Measurements from ENCODE around the gene SCO2. TPM values are rescaled to one million over a fixed set of nuclear protein-coding genes. Genes with fewer than 3 reads are reported as not detected.
A peak's percentile ranks its signal among the peaks of the same experiment; 100 is the strongest.

The SCO2 gene
- total RNA-seq, 4 donors from 2014 or later = 2.5 to 3.9 (median 3.3) TPM; not detected in 1

DNA sequence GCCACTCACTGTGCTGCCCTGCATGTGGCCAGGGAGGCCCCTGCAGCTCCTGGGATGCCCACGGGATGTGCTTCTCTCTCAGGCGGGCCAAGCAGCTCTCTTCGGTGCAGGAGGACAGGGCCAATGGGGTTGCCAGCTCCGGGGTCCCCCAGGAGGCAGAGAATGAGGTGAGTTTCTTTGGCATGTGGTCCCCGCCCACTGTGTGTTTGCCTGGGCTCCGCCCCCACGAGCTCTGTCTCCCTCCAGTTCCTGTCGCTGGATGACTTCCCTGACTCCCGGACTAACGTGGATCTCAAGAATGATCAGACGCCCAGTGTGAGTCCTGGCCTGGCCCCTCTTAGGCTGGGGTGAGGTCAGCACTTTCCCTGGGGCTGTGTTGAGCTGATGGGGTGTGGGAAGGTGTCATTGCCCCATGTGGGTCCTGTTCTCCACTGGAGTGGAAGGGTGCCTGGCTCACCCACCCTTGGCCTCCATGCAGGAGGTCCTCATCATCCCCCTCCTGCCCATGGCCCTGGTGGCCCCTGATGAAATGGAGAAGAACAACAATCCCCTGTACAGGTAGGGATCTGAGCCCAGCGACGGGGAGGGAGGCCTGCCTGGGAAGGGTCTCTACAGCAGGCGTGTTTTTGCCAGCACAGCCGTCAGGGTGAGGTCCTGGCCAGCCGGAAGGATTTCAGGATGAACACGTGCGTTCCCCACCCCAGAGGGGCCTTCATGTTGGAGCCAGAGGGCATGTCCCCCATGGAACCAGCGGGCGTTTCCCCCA is 7.7 kb downstream of the SCO2 start:
- Histone ChIP-seq H3K9me3 (no peaks in the 10 kb centered on the region), H3K27ac (no peak overlapping the region), H3K4me1 (no peaks in the 10 kb centered on the region), H3K36me3 (peaks cover 0 to 80% (median 45%) of the 10 kb centered on the region in 3 donors), H3K4me3 (no peak overlapping the region), H3K27me3 (no peaks in the 10 kb centered on the region)
- DNase-seq (ENCODE audit: low spot score in 2 of 2) = no peak
- TF ChIP-seq, protein P1, sequence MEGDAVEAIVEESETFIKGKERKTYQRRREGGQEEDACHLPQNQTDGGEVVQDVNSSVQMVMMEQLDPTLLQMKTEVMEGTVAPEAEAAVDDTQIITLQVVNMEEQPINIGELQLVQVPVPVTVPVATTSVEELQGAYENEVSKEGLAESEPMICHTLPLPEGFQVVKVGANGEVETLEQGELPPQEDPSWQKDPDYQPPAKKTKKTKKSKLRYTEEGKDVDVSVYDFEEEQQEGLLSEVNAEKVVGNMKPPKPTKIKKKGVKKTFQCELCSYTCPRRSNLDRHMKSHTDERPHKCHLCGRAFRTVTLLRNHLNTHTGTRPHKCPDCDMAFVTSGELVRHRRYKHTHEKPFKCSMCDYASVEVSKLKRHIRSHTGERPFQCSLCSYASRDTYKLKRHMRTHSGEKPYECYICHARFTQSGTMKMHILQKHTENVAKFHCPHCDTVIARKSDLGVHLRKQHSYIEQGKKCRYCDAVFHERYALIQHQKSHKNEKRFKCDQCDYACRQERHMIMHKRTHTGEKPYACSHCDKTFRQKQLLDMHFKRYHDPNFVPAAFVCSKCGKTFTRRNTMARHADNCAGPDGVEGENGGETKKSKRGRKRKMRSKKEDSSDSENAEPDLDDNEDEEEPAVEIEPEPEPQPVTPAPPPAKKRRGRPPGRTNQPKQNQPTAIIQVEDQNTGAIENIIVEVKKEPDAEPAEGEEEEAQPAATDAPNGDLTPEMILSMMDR (IDR thresholded peaks at IDR 0.05) = no peak
- no peak for TF ChIP-seq EP300 (IDR thresholded peaks at IDR 0.05)
- no peak for TF ChIP-seq POLR2A (IDR thresholded peaks at IDR 0.05)
- 82 to 84% methylated on average over 18 to 19 of the region's 20 CpGs for WGBS, 2 donors

DNA sequence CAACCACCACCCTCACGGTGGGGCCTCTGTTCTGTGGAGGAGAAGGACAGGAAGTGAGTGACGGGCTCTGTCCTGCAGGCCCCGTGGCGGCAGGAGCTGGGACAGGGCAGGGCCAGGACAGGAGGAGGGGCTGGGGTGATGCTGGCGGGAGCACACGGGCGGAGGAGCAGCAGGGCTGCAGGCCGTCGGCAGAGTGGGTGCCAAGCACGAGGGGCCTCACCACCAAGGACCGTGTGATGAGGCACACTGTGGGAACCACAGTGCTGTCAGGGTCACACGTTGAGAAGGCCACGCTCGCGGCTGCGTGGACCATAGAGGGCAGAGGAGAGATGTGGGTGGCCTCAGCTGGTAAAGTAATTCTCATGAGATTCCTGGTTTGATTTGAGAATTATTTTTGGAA is 8.5 kb downstream of the SCO2 start:
- H3K4me1 ChIP-seq = no peaks in the 10 kb centered on the region
- TF ChIP-seq EP300 (IDR thresholded peaks at IDR 0.05) (no peak), POLR2A (IDR thresholded peaks at IDR 0.05) (no peak)
- TF ChIP-seq, protein P1 (IDR thresholded peaks at IDR 0.05) = no peak
- no peaks in the 10 kb centered on the region for H3K9me3 ChIP-seq
- WGBS, 2 donors = 78 to 81% methylated on average over 16 of the region's 16 CpGs
- no peaks in the 10 kb centered on the region for H3K27me3 ChIP-seq
- no peak overlapping the region for H3K4me3 ChIP-seq
- peaks cover 0 to 73% (median 37%) of the 10 kb centered on the region in 3 donors for H3K36me3 ChIP-seq
- H3K27ac ChIP-seq = no peak overlapping the region
- no peak for DNase-seq (ENCODE audit: low spot score in 2 of 2)

DNA sequence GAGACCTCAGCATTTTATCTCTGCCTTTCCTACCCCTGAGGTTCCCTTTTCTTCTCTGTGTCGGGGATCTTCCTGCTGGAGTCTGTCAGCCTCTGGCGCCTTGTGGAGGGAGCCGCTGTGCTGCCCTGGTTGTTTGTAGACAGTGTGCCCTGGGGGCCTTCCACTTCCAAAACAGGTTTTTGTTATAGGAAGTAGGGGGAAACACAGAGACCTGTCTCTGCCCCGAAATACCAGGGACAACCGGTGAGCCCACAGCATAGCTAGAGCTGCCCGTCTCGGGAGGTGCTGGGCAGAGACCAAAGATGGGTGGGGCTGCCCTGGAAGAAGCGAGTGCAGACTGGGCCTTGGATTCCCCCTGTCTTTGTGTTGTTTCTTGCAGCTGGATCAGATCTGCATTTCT is 9.3 kb downstream of the SCO2 start:
- Histone ChIP-seq H3K4me3 (no peak overlapping the region), H3K27me3 (no peaks in the 10 kb centered on the region), H3K27ac (no peak overlapping the region), H3K36me3 (peaks cover 0 to 64% (median 33%) of the 10 kb centered on the region in 3 donors), H3K4me1 (no peaks in the 10 kb centered on the region), H3K9me3 (no peaks in the 10 kb centered on the region)
- no peak for DNase-seq (ENCODE audit: low spot score in 2 of 2)
- TF ChIP-seq EP300 (IDR thresholded peaks at IDR 0.05) = no peak
- TF ChIP-seq POLR2A (IDR thresholded peaks at IDR 0.05) = no peak
- TF ChIP-seq, protein P1 (IDR thresholded peaks at IDR 0.05) = no peak
- whole genome bisulfite sequencing, 2 donors = 81 to 82% methylated on average over 8 of the region's 8 CpGs

DNA sequence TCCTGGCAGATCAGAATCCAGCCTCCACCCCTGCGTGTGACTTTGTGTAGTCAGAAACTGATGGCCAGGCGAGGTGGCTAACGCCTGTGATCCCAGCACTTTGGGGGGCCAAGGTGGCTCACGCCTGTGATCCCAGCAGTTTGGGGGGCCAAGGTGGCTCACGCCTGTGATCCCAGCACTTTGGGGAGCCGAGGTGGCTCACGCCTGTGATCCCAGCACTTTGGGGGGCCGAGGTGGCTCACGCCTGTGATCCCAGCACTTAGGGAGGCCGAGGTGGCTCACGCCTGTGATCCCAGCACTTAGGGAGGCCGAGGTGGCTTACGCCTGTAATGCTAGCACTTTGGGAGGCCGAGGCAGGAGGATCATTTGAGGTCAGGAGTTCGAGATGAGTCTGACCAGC is 12.2 kb downstream of the SCO2 start:
- no peak overlapping the region for H3K27ac ChIP-seq
- WGBS, 2 donors = 92 to 95% methylated on average over 15 of the region's 15 CpGs
- no peaks in the 10 kb centered on the region for H3K27me3 ChIP-seq
- H3K4me3 ChIP-seq = no peak overlapping the region
- H3K36me3 ChIP-seq = peaks cover 0 to 35% (median 20%) of the 10 kb centered on the region in 3 donors
- TF ChIP-seq, protein P1 (IDR thresholded peaks at IDR 0.05) = no peak
- TF ChIP-seq POLR2A (IDR thresholded peaks at IDR 0.05) (no peak), EP300 (IDR thresholded peaks at IDR 0.05) (no peak)
- no peak for DNase-seq (ENCODE audit: low spot score in 2 of 2)
- no peaks in the 10 kb centered on the region for H3K9me3 ChIP-seq
- H3K4me1 ChIP-seq = peaks cover 0 to 16% (median 6%) of the 10 kb centered on the region in 4 donors

DNA sequence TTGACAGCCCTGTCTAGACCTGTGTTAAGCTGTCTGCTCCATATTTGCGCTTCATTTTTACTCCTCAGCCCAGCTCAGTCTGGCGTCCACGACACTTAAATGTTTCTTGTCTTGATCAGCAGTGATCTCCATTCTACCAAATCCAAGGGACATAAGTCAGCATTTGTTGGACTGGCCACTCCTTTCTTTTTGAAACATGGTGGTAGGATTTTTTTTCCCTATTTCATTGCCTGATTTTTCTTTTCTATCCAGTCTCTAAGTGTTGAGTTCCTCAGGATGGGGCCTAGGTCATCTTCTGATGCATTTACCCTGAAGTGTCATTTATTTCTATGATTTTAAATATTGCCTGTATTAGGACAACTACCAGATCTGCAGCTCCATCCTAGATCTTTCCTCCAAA is 16.5 kb downstream of the SCO2 start:
- TF ChIP-seq, protein P1 (IDR thresholded peaks at IDR 0.05) = no peak
- TF ChIP-seq EP300 (IDR thresholded peaks at IDR 0.05) (no peak), POLR2A (IDR thresholded peaks at IDR 0.05) (no peak)
- peaks cover 3 to 23% (median 13%) of the 10 kb centered on the region in 3 donors for H3K36me3 ChIP-seq
- H3K4me1 ChIP-seq = peaks cover 0 to 35% (median 16%) of the 10 kb centered on the region in 4 donors
- H3K4me3 ChIP-seq = peak overlapping the region; percentile 50 to 98 (median 78)
- 5 to 12% methylated on average over 3 of the region's 3 CpGs for WGBS, 2 donors
- no peaks in the 10 kb centered on the region for H3K27me3 ChIP-seq
- peak overlapping the region; percentile 79 to 99 (median 89) for H3K27ac ChIP-seq
- H3K9me3 ChIP-seq = no peaks in the 10 kb centered on the region
- no peak for DNase-seq (ENCODE audit: low spot score in 2 of 2)

All from tibial nerve (tissue), 4 donors.